Motor neuron (in vitro differentiated cells): ENCODE measurements around the gene IL20RA. TPM values are rescaled to one million over a fixed set of nuclear protein-coding genes. Genes with fewer than 3 reads are reported as not detected.
A peak's percentile ranks its signal among the peaks of the same experiment; 100 is the strongest.

Experiments used
- ATAC-seq, 8 experiments: fragments of 200-7000 bp; cut with Tn5 transposase; replicated peaks in 6 of 8; 2 replicates each; pipeline ENCODE4 v1.8.0; 2021; ENCODE audit warnings: mild to moderate bottlenecking in 8 of 8, moderate library complexity in 8 of 8
- H3K27ac ChIP-seq, 2 donors: fragments of 250-450 bp; sonication (Bioruptor Pico); 2 replicates each; pipeline ENCODE4 v1.9.0; 2021; ENCODE audit warnings: antibody characterized with exemption in 2 of 2, mild to moderate bottlenecking in 2 of 2, moderate library complexity in 1 of 2
- H3K4me1 ChIP-seq, 2 donors: fragments of 250-450 bp; sonication (Bioruptor Pico); replicated peaks in 1 of 2; 2 replicates each; pipeline ENCODE4 v1.6.1; 2021; ENCODE audit warnings: antibody characterized with exemption in 2 of 2, mild to moderate bottlenecking in 2 of 2, moderate library complexity in 1 of 2
- H3K4me3 ChIP-seq, 5 donors: fragments of 250-450 bp; sonication (Bioruptor Pico); 2 replicates each; pipeline ENCODE4 v1.9.0; 2021; ENCODE audit warnings: antibody characterized with exemption in 5 of 5, mild to moderate bottlenecking in 5 of 5, moderate library complexity in 4 of 5
- WGBS, 10 experiments: fragments of 450-650 bp; shearing (Covaris generic); methylation state at CpG; one replicate each; pipeline ENCODE4 v1.0.0; 2022; 5-methylcytosine and 5-hydroxymethylcytosine counted together
- in situ Hi-C, 9 experiments: fragments of 400-800 bp; cut with MboI; loops; one replicate each; pipeline ENCODE4 v1.15.0; 2021; ENCODE audit warnings: low sequenced_read_pairs in 9 of 9, low pct_unique_long_range_greater_than_20kb in 2 of 9; ENCODE audit not compliant: unreplicated experiment in 9 of 9
- total RNA-seq, 8 experiments: library from RNA; unstranded; fragments of 300-600 nt; gene quantifications; 2 replicates each; pipeline versions ENCODE4 v1.2.3 to v1.2.4, GENCODE V29; 2022

The IL20RA gene
- total RNA-seq, 8 experiments from 2014 or later: 0.09 to 3.5 (median 0.17) TPM; not detected in 3

DNA sequence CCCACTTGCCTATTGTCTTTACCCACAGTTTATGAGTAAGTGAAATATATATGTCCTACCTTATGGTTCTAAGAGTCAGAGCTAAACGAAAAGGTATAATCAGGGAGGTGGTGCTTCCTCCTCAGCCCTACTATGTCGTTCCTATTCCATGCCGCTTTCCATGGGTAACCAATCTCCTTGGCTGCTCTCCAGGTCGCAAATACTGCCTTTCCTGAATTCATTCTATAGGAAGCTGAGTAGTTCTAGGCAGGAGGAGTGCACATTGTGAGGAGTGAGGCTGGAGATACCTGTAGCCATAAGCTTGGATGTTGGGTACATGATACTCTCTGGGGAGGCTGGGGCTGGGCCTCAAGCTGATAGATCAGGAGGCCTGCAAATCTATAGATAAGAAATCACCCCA lies 5.8 kb downstream of the IL20RA start:
- no peak overlapping the region for H3K27ac ChIP-seq
- no peak for ATAC-seq
- no peak overlapping the region for H3K4me3 ChIP-seq
- H3K4me1 ChIP-seq: peaks cover 0 to 3% of the 10 kb centered on the region in 2 donors
- WGBS, 10 experiments: 30 to 92% (median 72%) methylated on average over 1 to 4 of the region's 4 CpGs; no CpG with 5 or more reads in 2 of the 10 experiments
- in situ Hi-C loops: no loop called here

DNA sequence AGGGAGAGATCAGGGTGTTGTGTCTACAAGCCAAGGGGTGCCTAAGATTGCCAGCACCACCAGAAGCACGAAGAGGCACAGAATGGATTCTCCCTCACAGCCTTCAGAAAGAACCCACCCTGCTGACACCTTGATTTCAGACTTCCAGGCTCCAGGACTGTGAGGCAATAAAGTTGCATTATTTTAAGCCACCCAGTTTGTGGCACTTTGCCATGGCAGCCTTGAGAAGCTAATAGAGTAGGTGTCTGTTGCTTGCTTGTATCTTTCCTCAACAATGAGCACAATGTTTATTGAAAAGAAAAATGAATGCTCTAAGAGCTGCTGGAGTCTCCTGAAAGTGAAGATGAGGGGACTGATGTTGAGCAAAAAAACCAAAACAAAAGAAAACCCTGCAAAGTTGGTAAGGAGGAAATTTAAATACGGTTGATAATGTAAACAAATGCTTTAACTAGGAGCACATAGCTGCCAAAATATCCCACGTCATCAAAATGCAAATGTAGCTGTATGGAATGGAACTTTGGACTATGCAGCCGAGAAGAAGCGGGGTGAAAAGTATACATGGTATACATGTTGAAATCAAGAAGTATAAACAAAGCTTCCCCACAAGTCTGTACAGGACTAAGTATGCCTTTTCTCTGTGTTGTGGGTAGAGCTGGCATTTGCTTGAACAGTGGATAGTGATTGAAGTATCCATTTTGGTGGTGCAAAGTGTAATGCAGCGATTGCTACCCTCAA lies 8.0 kb downstream of the IL20RA start:
- Histone ChIP-seq H3K4me3 (no peak overlapping the region), H3K27ac (no peak overlapping the region), H3K4me1 (no peaks in the 10 kb centered on the region)
- in situ Hi-C loops: no loop called here
- peak in 2 of 8 experiments; percentile 16 to 75 for ATAC-seq
- WGBS, 10 experiments: 7 to 88% (median 74%) methylated on average over 2 to 6 of the region's 6 CpGs

DNA sequence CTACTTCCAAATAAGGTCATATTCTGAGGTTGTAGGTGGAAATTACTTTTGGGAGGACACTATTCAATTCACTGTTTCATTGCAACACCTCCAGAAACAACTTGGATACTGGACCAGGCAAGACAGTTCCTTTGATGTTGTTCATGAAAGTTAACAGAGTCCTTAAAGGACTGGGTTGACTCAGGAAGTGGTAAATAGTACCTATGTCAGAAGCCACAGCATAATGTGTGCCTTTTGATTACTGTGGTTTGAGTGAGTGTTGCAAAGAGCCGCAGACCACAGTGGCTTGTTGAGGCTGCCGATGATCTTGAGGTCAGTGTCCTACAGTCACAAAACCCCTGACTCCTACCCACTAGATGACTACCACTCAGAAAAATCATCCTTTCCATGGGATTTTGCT lies 10.9 kb downstream of the IL20RA start:
- in situ Hi-C loops: no loop called here
- no peak overlapping the region for H3K4me3 ChIP-seq
- no peaks in the 10 kb centered on the region for H3K4me1 ChIP-seq
- ATAC-seq: no peak
- WGBS, 10 experiments: 83 to 100% (median 95%) methylated on average over 1 to 2 of the region's 2 CpGs; no CpG with 5 or more reads in 5 of the 10 experiments
- H3K27ac ChIP-seq: no peak overlapping the region

DNA sequence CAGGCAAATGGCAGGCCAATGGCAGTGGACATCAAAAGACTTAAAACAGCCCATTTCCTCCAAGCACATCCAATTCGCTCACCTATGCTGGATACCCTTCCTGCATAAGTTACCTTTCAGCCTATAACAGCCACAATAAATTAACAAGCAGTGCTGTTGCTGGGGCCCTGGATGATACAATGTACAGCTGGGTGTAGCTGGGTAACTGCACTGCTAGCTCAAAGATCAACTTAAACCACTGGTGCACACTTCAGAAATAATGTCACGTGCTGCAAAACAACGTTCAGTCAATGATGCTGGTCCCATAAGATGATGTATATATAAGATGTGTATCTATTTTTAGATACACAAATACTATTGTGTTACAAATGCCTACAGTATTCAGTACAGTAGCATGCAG lies 13.6 kb downstream of the IL20RA start:
- Histone ChIP-seq H3K27ac (no peak overlapping the region), H3K4me3 (no peak overlapping the region), H3K4me1 (no peaks in the 10 kb centered on the region)
- no peak for ATAC-seq
- in situ Hi-C loops: no loop called here
- 0 to 100% (median 70%) methylated on average over 1 to 3 of the region's 3 CpGs; no CpG with 5 or more reads in 3 of the 10 experiments for WGBS, 10 experiments

DNA sequence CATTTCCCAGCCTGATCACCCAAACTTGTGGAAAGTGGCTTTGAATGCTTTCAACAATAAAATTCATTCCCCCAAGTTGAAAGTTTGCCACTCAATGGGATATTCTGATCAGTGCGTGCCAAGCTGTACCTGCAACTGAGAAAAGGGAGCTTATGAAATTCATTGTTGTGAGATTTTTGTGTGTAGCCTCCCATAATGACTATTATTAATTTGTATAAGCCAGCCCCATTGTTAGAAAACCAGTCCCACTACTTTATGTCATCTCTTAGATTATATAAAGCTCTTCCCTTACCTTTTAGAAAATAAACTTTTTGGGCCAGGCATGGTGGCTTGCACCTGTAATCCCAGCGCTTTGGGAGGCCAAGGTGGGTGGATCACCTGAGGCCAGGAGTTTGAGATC lies 15.9 kb downstream of the IL20RA start:
- Histone ChIP-seq H3K4me1 (no peaks in the 10 kb centered on the region), H3K4me3 (no peak overlapping the region), H3K27ac (no peak overlapping the region)
- in situ Hi-C loops: no loop called here
- ATAC-seq: no peak
- WGBS, 10 experiments: 0 to 50% (median 30%) methylated on average over 1 to 2 of the region's 2 CpGs; no CpG with 5 or more reads in 1 of the 10 experiments

DNA sequence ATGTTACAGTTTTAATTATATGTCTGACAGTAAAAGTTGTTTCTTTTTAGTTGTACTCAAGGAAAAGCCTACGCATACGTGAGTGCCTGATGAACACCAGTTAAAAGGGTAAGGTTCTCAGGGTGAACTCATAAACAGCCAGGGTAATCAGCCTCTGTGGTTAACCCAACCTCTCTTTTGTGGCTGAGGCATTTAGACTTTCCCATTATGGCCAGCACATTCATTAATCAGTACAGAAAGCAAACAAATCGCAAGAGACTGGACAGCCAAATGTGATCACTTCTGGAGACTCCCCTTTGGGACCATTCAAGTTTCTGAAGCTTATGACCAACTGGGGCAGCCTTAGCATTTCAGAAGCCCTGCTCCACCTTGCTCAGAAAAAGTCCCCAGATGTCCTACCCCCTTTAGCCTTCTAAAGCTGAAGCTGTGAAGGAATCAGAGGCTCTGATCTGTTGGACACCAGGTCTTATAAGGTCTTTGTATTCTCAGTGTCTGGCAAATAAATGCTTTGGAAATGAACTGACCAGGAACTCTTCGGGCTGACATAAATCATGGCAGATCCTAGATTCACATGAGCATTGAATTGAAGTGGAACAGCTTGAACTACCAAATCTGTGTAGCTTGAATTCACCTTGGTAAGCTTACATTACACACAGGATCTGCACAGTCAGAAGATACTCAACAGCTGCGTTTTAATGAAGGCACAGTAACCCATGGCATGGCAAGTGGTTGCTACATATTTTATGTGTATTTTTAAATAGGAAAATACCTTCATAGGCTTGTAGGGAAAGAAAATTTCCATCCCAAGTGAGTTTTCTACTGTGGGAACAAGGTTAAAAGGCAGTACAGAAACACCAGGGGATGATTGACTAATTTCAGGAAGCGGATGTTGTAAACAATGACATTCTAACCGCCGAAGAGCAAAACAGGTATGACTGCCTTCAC lies 18.7 kb downstream of the IL20RA start:
- ATAC-seq: no peak

DNA sequence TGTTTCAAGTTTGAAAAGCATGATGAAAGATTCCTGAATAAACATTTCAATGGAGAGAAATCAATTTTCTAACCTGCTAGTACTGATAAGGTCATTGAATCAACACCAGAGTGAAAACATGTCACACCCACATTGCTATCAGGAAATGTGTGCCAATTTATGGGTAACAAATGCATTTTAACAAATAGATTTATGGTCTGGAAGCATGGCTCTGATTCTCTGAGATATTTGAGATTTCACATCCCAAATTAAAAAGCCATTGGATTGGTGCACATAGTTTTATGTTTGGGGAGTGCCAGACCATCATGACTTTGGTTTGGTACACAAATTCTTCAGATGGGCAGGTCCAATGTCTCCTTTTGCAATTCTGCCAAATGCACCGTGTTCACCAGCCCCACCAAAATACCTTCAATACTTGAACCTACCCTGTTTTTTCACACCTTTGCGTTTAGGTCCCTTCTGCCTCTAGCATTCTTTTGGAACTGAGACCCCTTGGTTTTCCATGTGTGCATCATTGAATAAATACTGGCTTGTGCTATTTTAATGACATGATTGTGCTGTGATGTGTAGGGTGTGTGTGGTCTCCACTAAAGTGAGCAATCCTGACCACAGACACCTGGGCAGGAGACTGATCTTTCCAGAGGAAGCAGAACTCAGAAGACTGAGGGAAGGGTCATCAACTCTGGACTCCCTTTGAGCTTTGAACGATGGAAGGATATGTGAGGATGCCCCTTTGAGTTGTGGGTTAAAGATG lies 20.4 kb downstream of the IL20RA start:
- H3K4me3 ChIP-seq: no peak overlapping the region
- H3K27ac ChIP-seq: no peak overlapping the region
- ATAC-seq: no peak
- 26 to 94% (median 80%) methylated on average over 1 to 3 of the region's 3 CpGs; no CpG with 5 or more reads in 3 of the 10 experiments for WGBS, 10 experiments
- in situ Hi-C loops: loop anchor here in 1 of 9 experiments (25.0 kb wide), 1 partner anchor 187 kb away; no protein-coding TSS in a partner anchor
- no peaks in the 10 kb centered on the region for H3K4me1 ChIP-seq

More for the DNA sequence above, 18.7 kb downstream of the IL20RA start:
- H3K4me3 ChIP-seq: no peak overlapping the region
- in situ Hi-C loops: no loop called here
- no peak overlapping the region for H3K27ac ChIP-seq
- H3K4me1 ChIP-seq: no peaks in the 10 kb centered on the region
- 56 to 100% (median 88%) methylated on average over 1 to 8 of the region's 8 CpGs; no CpG with 5 or more reads in 1 of the 10 experiments for WGBS, 10 experiments

DNA sequence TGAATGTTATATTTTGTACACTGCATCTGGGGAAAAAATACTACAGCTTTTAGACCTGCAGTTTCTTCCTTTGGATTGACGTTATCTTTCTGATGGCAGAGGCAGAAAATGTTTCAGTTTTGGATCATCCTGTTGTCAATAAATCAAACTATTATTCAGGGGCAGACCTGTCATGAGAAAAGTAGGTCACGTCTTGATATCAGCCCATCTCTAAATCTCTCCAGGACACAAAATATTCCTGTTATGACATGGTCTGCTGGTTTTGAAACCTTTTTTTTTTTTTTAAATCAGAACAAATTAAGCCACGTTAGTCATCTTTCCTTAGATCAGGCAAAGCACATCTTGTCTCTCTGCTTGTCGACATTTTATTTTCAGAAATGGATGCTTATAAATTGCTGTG lies 24.0 kb downstream of the IL20RA start:
- ATAC-seq: no peak
- in situ Hi-C loops: loop anchor here in 1 of 9 experiments (25.0 kb wide), 1 partner anchor 183 kb away; no protein-coding TSS in a partner anchor

DNA sequence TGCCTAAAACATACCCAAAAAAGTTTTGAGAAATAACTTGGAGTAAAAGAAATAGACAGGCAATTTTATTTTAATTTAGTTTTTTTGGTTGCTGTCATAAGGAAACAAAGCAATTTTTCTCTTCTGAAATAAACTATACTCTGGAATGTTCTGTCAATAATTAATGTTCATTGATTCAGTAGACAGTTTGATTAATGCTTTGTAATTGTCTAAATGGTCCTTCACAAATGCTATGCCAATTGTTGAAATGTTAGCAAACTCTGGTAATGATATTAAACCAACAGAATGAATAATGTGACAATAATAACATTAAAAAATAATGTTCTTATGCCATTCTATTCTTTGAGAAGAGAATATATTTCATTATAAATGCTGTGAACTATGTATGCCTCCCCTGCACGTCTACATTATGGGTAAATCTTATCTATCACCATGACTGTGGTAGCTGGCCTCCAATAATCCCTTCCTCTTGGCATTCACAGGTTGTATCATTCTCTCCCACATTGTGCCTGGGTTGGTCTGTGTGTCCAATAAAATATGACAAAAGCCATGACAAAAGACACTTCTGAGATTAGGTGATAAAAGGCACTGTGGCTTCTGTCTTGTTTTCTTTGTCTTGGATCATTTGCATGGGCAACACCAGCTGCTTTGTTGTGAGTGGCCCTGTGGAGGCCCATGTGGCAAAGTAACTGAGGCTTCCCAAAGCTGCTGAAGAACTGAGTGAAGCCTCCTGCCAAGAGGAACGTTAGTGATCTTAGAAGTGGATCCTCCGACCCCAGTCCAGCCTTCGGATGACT lies 25.1 kb downstream of the IL20RA start:
- H3K27ac ChIP-seq: no peak overlapping the region
- 0 to 100% (median 22%) methylated on average over 1 to 3 of the region's 4 CpGs; no CpG with 5 or more reads in 3 of the 10 experiments for WGBS, 10 experiments
- ATAC-seq: no peak
- no peaks in the 10 kb centered on the region for H3K4me1 ChIP-seq
- H3K4me3 ChIP-seq: no peak overlapping the region
- in situ Hi-C loops: loop anchor here in 1 of 9 experiments (25.0 kb wide), 1 partner anchor 182 kb away; no protein-coding TSS in a partner anchor

More for the DNA sequence above, 24.0 kb downstream of the IL20RA start:
- H3K4me3 ChIP-seq: no peak overlapping the region
- H3K4me1 ChIP-seq: no peaks in the 10 kb centered on the region
- no peak overlapping the region for H3K27ac ChIP-seq
- WGBS, 10 experiments: 0 to 98% (median 82%) methylated on average over 2 to 4 of the region's 4 CpGs

DNA sequence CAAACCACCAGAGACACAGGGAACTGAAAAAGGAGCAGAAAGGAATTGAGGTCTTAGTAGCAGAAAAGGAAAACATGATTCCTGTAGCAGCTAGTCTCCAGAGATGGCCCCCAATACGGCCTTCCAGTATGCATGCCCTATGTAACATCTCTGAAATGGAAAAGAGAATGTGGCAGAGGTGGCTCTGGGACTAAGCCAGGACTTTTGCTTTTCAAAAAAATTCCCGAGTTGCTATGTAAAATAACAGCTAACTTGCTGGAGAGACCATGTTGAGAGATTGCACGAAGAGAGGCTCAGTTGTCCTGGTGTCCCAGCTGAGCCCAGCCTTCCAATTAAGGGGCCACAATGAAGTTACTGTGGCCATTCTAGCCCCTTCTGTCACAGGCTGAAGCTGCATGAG lies 27.7 kb downstream of the IL20RA start:
- in situ Hi-C loops: loop anchor here in 1 of 9 experiments (25.0 kb wide), 1 partner anchor 180 kb away; no protein-coding TSS in a partner anchor
- no peak for ATAC-seq
- 21 to 83% (median 42%) methylated on average over 1 to 3 of the region's 3 CpGs; no CpG with 5 or more reads in 4 of the 10 experiments for WGBS, 10 experiments
- Histone ChIP-seq H3K27ac (no peak overlapping the region), H3K4me3 (no peak overlapping the region), H3K4me1 (no peaks in the 10 kb centered on the region)

DNA sequence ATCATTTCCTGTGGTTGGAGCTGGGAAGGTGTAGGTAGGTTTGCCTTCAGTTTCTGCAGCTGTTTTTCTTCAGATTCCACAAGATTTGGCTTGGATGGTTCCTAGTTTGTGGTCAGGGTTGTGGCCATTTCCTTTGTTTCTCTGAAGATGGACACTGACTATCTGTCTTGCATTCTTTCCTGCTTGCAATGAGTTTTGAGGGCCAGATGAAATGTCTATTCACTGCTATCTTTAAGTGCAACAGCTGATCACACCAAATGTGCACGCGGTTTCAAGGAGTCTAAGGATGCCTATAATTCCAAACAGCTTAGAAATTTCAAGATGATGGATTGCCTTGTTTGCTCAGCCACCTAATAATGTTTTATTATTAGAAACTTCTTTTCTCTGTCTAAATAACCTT lies 28.4 kb downstream of the IL20RA start:
- Histone ChIP-seq H3K4me3 (no peak overlapping the region), H3K4me1 (no peaks in the 10 kb centered on the region), H3K27ac (no peak overlapping the region)
- in situ Hi-C loops: loop anchor here in 1 of 9 experiments (25.0 kb wide), 1 partner anchor 179 kb away; no protein-coding TSS in a partner anchor
- 0 to 100% (median 81%) methylated on average over 2 of the region's 2 CpGs; no CpG with 5 or more reads in 3 of the 10 experiments for WGBS, 10 experiments
- no peak for ATAC-seq

DNA sequence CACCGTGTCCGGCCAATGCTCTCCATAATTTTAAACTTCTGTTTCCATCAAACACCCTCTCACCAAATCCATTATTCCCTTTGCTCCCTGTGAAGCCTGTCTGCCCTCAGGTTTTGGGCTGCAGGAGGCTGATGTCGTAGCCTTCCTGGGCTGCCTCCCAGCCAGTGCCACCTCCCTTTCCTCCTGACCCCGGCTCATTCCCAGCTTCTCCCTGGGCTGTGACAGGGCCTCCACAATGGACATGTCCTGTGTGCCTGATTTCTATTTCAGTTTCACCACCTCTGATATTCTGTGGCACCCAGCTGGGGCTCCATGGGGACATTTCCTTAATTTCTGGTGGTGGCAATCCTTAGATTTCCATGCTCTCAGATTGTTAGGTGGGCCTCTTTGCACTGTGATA lies 28.8 kb downstream of the IL20RA start:
- H3K4me1 ChIP-seq: no peaks in the 10 kb centered on the region
- H3K27ac ChIP-seq: no peak overlapping the region
- in situ Hi-C loops: loop anchor here in 1 of 9 experiments (25.0 kb wide), 1 partner anchor 179 kb away; no protein-coding TSS in a partner anchor
- ATAC-seq: no peak
- no peak overlapping the region for H3K4me3 ChIP-seq
- WGBS, 10 experiments: 0 to 100% (median 86%) methylated on average over 1 to 3 of the region's 4 CpGs; no CpG with 5 or more reads in 4 of the 10 experiments
